ENCODE data around the gene CSRP2.

The CSRP2 gene

GRCh38 chr12:76860256-76860655, 18.6 kb downstream of the CSRP2 start:
- peak overlapping the region in 4 of 11 experiments; percentile 16 to 34 (median 32); a peak in 6 of 22 replicates for H3K4me2 ChIP-seq
- no peak overlapping the region for H3K4me3 ChIP-seq
- TF ChIP-seq Cebpa-rat (IDR thresholded peaks at IDR 0.05), result no peak
- H3K4me1 ChIP-seq, result peaks cover 29 to 50% (median 43%) of the 10 kb centered on the region in 10 experiments
- no peak overlapping the region for H3K27ac ChIP-seq
- H3K9ac ChIP-seq, result no peak overlapping the region
- H3K9me3 ChIP-seq (replicated peaks in 1 of 11), result peaks cover 8 to 17% (median 14%) of the 10 kb centered on the region in 11 experiments; a peak in 19 of 22 replicates
- H3K36me3 ChIP-seq, result peaks cover 22 to 67% (median 43%) of the 10 kb centered on the region in 11 experiments
- no peaks in the 10 kb centered on the region for H3K27me3 ChIP-seq
- H4K20me1 ChIP-seq, result no peaks in the 10 kb centered on the region; a peak in 2 of 22 replicates

GRCh38 chr12:76859611-76860010, 19.2 kb downstream of the CSRP2 start:
- Histone ChIP-seq H3K9ac (peak overlapping the region in 1 of 11 experiments; percentile 37; a peak in 1 of 22 replicates), H3K4me3 (no peak overlapping the region), H3K4me2 (peak overlapping the region in 6 of 11 experiments; percentile 14 to 34 (median 24); a peak in 10 of 22 replicates), H4K20me1 (no peaks in the 10 kb centered on the region; a peak in 2 of 22 replicates), H3K9me3 (replicated peaks in 1 of 11) (peaks cover 8 to 17% (median 14%) of the 10 kb centered on the region in 11 experiments; a peak in 19 of 22 replicates), H3K27me3 (no peaks in the 10 kb centered on the region), H3K4me1 (peaks cover 22 to 43% (median 36%) of the 10 kb centered on the region in 10 experiments), H3K27ac (no peak overlapping the region), H3K36me3 (peaks cover 25 to 71% (median 49%) of the 10 kb centered on the region in 11 experiments)
- TF ChIP-seq Cebpa-rat (IDR thresholded peaks at IDR 0.05), result no peak

DNA sequence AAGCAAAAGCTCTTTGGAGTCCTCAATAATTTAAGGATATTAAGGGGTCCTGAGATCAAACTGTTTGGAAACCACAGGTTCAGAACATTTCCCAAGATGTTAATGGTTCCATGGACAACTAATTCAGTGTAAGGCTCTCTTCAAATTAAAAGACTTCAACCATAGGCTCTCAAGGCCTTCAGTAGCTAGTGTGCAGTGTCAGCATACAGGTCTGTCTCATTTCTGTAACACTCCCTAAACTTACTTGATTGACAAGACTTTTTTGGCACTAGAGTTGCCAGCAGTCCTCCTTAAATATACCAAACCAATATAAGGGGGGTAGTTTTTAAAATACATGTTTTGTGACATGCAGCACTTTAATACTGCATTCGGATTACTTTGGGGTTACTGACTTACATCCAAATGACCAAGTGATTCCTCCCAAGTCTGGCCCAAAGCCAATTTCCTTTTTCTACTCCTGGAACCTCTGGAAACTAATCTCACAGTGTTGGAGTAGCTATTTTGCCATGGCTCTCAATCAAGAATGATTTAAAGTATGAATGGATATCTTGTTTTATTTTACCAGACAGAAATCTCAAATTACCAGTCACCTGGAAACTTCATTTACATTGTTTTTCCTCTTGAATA, 22.7 kb downstream of the CSRP2 start:
- H3K9ac ChIP-seq, result no peak overlapping the region
- H3K27me3 ChIP-seq, result no peaks in the 10 kb centered on the region
- peaks cover 36 to 79% (median 56%) of the 10 kb centered on the region in 11 experiments for H3K36me3 ChIP-seq
- no peak overlapping the region for H3K27ac ChIP-seq
- H3K4me2 ChIP-seq, result no peak overlapping the region
- TF ChIP-seq Cebpa-rat (IDR thresholded peaks at IDR 0.05), result no peak
- peaks cover 6 to 23% (median 18%) of the 10 kb centered on the region in 10 experiments; a peak in 15 of 20 replicates for H3K4me1 ChIP-seq
- H3K9me3 ChIP-seq (replicated peaks in 1 of 11), result peaks cover 8 to 17% (median 12%) of the 10 kb centered on the region in 11 experiments; a peak in 19 of 22 replicates
- H3K4me3 ChIP-seq, result no peak overlapping the region
- no peaks in the 10 kb centered on the region; a peak in 2 of 22 replicates for H4K20me1 ChIP-seq

DNA sequence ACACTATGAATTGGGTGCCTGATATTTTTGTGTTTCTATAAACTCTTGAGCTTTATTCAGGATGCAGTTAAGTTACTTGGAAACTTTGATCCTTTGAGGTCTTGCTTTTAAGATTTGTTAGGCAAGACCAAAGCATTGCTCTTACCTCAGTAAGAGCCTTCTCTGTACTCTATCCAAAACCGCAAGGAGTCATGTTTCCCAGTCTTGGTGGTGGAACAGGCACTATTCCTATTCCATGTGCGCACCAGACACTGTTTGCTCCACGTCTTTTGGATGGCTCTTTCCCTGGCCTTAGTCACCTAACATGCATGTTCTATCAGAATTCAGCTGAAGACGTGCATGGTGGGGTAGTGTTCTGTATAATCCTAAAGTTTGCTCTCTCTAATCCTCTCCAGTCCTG, 23.5 kb downstream of the CSRP2 start:
- no peak overlapping the region for H3K4me3 ChIP-seq
- peaks cover 8 to 17% (median 12%) of the 10 kb centered on the region in 11 experiments; a peak in 19 of 22 replicates for H3K9me3 ChIP-seq (replicated peaks in 1 of 11)
- no peaks in the 10 kb centered on the region for H3K27me3 ChIP-seq
- H3K27ac ChIP-seq, result no peak overlapping the region
- H4K20me1 ChIP-seq, result no peaks in the 10 kb centered on the region; a peak in 2 of 22 replicates
- no peak overlapping the region for H3K4me2 ChIP-seq
- peaks cover 6 to 16% (median 15%) of the 10 kb centered on the region in 10 experiments; a peak in 15 of 20 replicates for H3K4me1 ChIP-seq
- peaks cover 45 to 86% (median 64%) of the 10 kb centered on the region in 11 experiments for H3K36me3 ChIP-seq
- H3K9ac ChIP-seq, result no peak overlapping the region
- TF ChIP-seq Cebpa-rat (IDR thresholded peaks at IDR 0.05), result no peak

- Histone ChIP-seq H3K4me1 (no peaks in the 10 kb centered on the region), H3K4me3 (no peak overlapping the region), H3K9ac (no peak overlapping the region), H4K20me1 (no peaks in the 10 kb centered on the region; a peak in 1 of 22 replicates), H3K9me3 (replicated peaks in 1 of 11) (peaks cover 7 to 17% (median 11%) of the 10 kb centered on the region in 11 experiments; a peak in 19 of 22 replicates), H3K36me3 (peaks cover 59 to 93% (median 78%) of the 10 kb centered on the region in 11 experiments), H3K27me3 (no peaks in the 10 kb centered on the region), H3K4me2 (no peak overlapping the region), H3K27ac (no peak overlapping the region)
- TF ChIP-seq Cebpa-rat (IDR thresholded peaks at IDR 0.05), result no peak
Observed at GRCh38 chr12:76852106-76852505, 26.7 kb downstream of the CSRP2 start.

- no peaks in the 10 kb centered on the region for H4K20me1 ChIP-seq
- no peak overlapping the region for H3K9ac ChIP-seq
- no peaks in the 10 kb centered on the region for H3K9me3 ChIP-seq (replicated peaks in 1 of 11)
- H3K36me3 ChIP-seq, result peaks cover 48 to 92% (median 73%) of the 10 kb centered on the region in 11 experiments
- H3K27ac ChIP-seq, result no peak overlapping the region
- no peak overlapping the region for H3K4me3 ChIP-seq
- no peak overlapping the region for H3K4me2 ChIP-seq
- no peaks in the 10 kb centered on the region for H3K27me3 ChIP-seq
- no peaks in the 10 kb centered on the region for H3K4me1 ChIP-seq
- TF ChIP-seq Cebpa-rat (IDR thresholded peaks at IDR 0.05), result no peak
Observed at GRCh38 chr12:76848132-76848531, 30.7 kb downstream of the CSRP2 start.

DNA sequence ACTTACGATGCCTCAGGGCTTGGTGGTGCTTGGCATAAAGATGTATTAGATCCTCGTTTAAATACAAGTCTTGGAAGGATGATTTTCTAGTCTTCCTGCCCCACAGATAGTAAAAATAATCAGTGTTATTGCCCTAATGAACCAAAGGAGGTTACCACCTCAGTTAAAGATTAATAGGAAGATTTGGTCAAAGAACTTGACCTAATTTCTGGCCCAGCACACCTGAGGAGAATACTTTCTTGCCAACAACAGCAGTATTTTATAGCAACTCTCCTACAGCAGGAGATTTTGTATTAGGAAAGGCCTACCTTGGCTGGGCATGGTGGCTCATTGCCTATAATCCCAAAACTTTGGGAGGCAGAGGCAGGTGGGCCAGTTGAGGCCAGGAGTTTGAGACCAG, 31.6 kb downstream of the CSRP2 start:
- no peaks in the 10 kb centered on the region for H3K9me3 ChIP-seq (replicated peaks in 1 of 11)
- no peak overlapping the region for H3K9ac ChIP-seq
- no peak for TF ChIP-seq Cebpa-rat (IDR thresholded peaks at IDR 0.05)
- H3K4me1 ChIP-seq, result no peaks in the 10 kb centered on the region
- peaks cover 53 to 94% (median 74%) of the 10 kb centered on the region in 11 experiments for H3K36me3 ChIP-seq
- H4K20me1 ChIP-seq, result no peaks in the 10 kb centered on the region
- H3K4me2 ChIP-seq, result no peak overlapping the region
- H3K4me3 ChIP-seq, result no peak overlapping the region
- H3K27ac ChIP-seq, result no peak overlapping the region
- H3K27me3 ChIP-seq, result no peaks in the 10 kb centered on the region

- no peaks in the 10 kb centered on the region for H4K20me1 ChIP-seq
- peaks cover 9 to 12% (median 11%) of the 10 kb centered on the region in 11 experiments; a peak in 21 of 22 replicates for H3K9me3 ChIP-seq (replicated peaks in 1 of 11)
- H3K4me2 ChIP-seq, result no peak overlapping the region
- no peaks in the 10 kb centered on the region for H3K27me3 ChIP-seq
- H3K36me3 ChIP-seq, result peaks cover 21 to 58% (median 32%) of the 10 kb centered on the region in 11 experiments
- no peak overlapping the region for H3K9ac ChIP-seq
- no peak overlapping the region for H3K27ac ChIP-seq
- no peak overlapping the region for H3K4me3 ChIP-seq
- no peaks in the 10 kb centered on the region for H3K4me1 ChIP-seq
- no peak for TF ChIP-seq Cebpa-rat (IDR thresholded peaks at IDR 0.05)
Observed at GRCh38 chr12:76836633-76837032, 42.2 kb downstream of the CSRP2 start.

GRCh38 chr12:76830436-76830835, 48.4 kb downstream of the CSRP2 start:
- H3K27ac ChIP-seq, result no peak overlapping the region

More at GRCh38 chr12:76830436-76830835, 48.4 kb downstream of the CSRP2 start:
- Histone ChIP-seq H3K4me1 (no peaks in the 10 kb centered on the region), H3K4me3 (no peak overlapping the region), H3K27me3 (no peaks in the 10 kb centered on the region), H3K9ac (no peak overlapping the region), H4K20me1 (no peaks in the 10 kb centered on the region), H3K36me3 (peaks cover 58 to 86% (median 70%) of the 10 kb centered on the region in 11 experiments), H3K9me3 (replicated peaks in 1 of 11) (peaks cover 16 to 21% (median 18%) of the 10 kb centered on the region in 11 experiments; a peak in 21 of 22 replicates), H3K4me2 (no peak overlapping the region)
- TF ChIP-seq Cebpa-rat (IDR thresholded peaks at IDR 0.05), result no peak
